Sciatic nerve (tissue), 2 donors: ENCODE results near the gene RHBDL2. TPM values are rescaled to one million over a fixed set of nuclear protein-coding genes. Genes with fewer than 3 reads are reported as not detected.
"Not testable (repeated sequence)": the region's sequence is repeated elsewhere in the genome, so short reads cannot be mapped to it uniquely, and the experiment has no call there.

ENCODE experiments used
- ATAC-seq: fragments of 200-7000 bp; cut with Tn5 transposase; one replicate; pipeline ENCODE4 v1.9.1; 2020; ENCODE audit warnings: mild to moderate bottlenecking, moderate library complexity
- DNase-seq: peaks from one replicate; pipeline ENCODE4 v3.0.0-alpha.2; 2020; ENCODE audit warnings: low spot score
- intact Hi-C: fragments of 100-400 bp; cut with DNase I; formaldehyde crosslinking; loops from one replicate; pipeline ENCODE4 v1.14.2; 2022
- total RNA-seq: library from RNA; stranded (reverse); fragmentation: NEBNext Ultra II Directional; extraction: Animal tissue kit (Norgen Biotek cat#: 25700); gene quantifications from one replicate; pipeline ENCODE4 v1.2.1, GENCODE V29; 2021
- donor health status: DM: no; HTN: no; CAD: no.
- donor health status: DM: no; HTN: no; CAD: no.

The RHBDL2 gene, protein sequence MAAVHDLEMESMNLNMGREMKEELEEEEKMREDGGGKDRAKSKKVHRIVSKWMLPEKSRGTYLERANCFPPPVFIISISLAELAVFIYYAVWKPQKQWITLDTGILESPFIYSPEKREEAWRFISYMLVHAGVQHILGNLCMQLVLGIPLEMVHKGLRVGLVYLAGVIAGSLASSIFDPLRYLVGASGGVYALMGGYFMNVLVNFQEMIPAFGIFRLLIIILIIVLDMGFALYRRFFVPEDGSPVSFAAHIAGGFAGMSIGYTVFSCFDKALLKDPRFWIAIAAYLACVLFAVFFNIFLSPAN
- total RNA-seq = 0.22 TPM

DNA sequence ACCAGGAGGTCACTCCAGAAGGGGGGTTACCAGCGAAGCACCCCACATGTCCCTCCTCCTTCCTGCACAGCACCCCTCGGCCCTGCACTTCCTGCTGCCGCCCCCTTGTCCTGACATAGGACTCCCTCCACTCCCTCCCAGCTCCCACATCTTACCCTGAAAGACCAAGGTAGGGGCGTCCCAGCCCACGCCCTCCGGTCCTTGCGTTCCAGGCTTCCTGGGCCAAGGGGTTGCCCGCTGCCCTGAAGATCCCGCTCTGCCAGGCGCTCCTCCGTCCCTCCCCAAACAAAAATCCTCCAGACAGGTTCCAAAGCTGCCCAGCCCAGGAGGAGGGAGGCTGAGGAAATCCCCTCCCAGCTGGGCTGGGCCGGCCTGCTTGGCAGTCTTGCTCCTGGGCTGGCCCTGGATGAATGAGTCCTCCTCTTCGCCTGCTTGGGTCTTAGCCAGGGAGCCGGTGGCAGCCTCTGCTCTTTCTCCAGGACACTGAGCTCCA is at the start of gene RHBDL2:
Gene RHBDL2, minus strand, starts transcription at position 304 of the 493 bp plus-strand sequence. CDS start 22,618 bp downstream, outside the sequence.
- intact Hi-C loops = loop anchor here (1.0 kb wide), 1 partner anchor 33 kb away; no protein-coding TSS in a partner anchor
- peak; percentile 91 for ATAC-seq
- peak; percentile 63 for DNase-seq

DNA sequence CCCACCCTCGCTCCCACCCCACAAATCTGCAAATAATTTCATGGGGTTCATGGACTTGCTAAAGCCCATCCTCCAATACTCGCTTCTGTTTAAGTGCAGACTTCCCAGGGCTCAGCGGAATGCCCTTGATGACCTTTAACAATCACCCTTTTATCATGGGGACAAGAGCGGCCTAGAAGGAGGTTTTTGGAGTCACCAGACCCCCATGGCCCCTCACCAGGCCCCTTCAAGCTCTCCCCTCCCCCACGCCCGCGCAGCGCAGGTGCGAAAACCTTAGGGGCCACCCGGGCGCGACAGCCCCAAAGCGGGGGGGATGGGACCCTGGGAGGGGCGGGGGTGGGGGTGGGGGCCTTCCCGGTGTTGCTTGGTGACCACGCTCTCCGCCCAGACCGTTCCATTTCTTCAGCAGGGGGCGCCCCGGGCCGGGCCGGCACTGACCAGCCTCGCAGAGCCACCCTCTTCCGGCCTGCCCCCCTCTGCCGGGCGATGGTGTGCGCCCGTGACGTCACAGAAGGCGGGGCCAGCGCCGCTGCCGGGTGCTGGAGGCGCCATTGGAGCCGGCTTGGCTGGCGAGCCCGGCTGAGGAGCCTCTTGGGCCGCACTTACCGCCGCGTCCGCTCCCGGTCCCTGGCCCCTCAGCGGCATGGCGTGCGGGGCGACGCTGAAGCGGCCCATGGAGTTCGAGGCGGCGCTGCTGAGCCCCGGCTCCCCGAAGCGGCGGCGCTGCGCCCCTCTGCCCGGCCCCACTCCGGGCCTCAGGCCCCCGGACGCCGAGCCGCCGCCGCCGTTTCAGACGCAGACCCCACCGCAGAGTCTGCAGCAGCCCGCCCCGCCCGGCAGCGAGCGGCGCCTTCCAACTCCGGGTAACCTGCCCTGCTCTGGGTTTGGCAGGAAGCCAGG is 49.4 kb upstream of the RHBDL2 start, which contains the start of gene AKIRIN1:
Gene AKIRIN1, plus strand, starts transcription at position 539 of the 900 bp plus-strand sequence. Its CDS starts 105 bp downstream, at position 644.
- intact Hi-C loops = no loop called here

DNA sequence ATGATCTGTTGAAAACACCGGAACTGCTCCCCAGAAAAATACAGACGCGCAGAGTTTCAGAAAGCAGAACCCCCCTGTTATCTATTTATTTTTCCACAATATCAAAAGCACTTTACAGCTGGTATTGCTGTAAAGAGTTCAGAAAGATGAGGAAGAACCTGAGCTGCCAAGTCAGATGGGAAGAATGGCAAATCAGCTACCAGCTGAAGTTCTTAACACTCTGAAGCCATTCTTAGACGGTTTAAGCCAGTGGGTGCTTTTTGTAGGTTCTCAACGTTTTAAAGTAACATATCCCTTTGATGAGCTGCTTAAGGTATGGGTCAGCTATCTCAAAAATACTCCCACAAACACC is 48.7 kb upstream of the RHBDL2 start:
- ATAC-seq = peak; percentile 28
- intact Hi-C loops = no loop called here

More for the DNA sequence above, 49.4 kb upstream of the RHBDL2 start, which contains the start of gene AKIRIN1:
- DNase-seq (peak; percentile 99), ATAC-seq (peak; percentile 99)

DNA sequence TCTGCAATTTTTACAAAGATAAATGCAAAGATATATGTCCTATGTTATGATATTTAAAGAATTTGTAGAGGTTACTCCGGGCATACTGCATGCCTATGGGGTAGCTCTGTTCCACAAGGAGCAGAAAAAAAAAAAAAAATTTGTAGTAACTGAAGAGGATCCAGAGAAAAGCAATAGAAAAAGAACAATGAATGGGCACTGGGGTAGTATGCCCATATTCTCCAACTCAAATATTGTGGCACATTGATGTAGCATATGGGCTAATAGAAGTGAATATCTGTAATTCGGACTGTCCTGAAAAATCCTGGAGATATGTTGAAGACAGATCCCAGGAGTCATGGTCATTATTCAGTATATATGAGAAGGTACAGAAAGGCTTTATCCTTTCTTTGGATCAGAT is 48.3 kb upstream of the RHBDL2 start:
- intact Hi-C loops = no loop called here
- ATAC-seq = no peak

More for the DNA sequence above, 48.7 kb upstream of the RHBDL2 start:
- no peak for DNase-seq

DNA sequence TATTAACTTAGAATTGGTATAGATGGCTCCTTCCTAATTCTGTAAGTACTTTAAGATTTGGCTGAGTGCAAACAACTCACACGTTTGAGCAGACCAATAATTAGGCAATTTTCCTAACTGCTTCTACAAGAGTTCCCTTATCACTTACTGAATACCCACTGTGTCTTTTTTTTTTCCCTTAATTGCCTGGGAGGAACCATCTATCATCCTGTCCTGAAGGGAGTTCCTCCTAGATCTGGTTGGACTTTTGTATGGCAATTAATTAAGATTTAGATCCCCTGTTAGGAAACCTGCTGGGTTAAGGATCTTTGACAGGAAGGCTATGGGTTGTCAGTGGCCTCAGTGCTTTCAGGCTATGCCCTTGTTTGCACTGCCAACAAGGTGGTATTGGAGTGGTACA is 37.8 kb upstream of the RHBDL2 start:
- DNase-seq, intact Hi-C loops, ATAC-seq: not testable (repeated sequence)

More for the DNA sequence above, 48.3 kb upstream of the RHBDL2 start:
- no peak for DNase-seq

DNA sequence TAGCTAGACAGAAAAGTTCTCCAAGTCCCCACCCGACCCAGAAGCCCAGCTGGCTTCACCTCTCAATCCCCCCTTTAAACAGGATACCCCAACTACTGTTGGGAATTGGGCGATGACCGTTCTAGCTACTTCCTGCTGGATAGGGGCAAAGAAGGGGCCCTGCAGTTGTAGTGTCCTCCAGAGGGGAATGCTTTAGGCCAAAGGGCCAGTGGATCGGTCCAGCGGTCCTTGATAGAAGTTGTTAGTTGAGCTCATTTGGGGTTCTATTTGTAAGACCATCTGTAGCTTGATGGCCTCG is 36.6 kb upstream of the RHBDL2 start:
- DNase-seq, intact Hi-C loops, ATAC-seq: not testable (repeated sequence)

DNA sequence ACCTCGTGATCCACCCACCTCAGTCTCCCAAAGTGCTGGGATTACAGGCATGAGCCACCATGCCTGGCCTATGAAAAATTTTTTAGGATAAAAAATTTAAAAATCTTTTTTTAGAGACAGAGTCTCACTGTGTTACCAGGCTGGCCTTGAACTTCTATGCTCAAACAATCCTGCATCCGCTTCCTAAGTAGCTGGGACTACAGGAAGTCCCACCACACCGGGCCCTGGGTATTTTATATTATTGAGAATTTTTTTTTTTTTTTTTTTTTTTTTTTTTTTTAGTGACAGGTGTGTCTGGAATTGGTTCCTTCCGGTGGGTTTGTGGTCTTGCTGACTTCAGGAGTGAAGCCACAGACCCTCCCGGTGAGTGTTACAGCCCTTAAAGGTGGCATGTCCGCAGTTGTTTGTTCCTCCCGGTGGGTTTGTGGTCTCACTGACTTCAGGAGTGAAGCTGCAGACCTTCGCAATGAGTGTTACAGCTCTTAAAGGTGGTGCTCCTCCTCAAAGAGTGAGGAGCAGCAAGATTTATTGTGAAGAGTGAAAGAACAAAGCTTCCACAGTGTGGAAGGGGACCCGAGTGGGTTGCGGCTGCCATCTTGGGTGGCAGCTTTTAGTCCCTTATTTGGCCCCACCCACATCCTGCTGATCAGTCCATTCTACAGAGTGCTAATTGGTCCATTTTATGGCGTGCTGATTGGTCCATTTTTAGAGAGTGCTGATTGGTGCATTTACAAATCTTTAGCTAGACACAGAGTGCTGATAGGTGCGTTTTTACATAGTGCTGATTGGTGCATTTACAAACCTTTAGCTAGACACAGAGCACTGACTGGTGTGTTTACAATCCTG is 36.0 kb upstream of the RHBDL2 start:
- DNase-seq, ATAC-seq, intact Hi-C loops: not testable (repeated sequence)

DNA sequence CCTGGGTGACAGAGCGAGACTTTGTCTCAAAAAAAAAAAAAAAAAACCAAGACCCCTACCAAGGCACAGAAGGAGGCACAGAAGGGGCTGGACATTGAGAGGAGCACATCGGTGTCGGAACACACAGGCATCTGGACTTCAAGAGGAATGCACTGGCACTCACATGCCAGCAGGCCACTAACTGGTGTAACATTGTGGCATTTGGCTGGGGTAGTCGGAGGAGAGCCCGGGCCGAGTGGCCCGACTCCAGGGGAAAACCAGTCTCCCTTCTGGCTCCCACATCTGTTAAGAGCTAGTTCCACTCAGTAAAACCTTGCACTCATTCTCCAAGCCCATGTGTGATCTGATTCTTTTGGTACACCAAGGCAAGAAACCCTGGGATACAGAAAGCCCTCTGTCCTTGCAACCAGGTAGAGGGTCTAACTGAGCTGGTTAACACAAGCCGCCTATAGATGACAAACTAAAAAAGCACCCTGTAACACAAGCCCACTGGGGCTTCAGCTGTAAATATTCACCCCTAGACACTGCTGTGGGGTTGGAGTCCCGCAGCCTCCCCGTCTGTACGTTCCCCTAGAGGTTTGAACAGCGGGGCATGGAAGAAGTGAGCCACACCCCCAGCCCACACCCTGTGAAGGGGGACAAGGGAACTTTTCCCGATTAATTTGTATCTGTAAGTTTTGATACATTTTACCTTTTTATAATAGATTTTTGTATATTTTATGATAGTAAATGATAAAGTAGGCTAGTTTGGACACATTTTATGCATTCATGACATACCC is 32.2 kb upstream of the RHBDL2 start:
- DNase-seq (no peak), ATAC-seq (no peak)
- intact Hi-C loops = no loop called here

DNA sequence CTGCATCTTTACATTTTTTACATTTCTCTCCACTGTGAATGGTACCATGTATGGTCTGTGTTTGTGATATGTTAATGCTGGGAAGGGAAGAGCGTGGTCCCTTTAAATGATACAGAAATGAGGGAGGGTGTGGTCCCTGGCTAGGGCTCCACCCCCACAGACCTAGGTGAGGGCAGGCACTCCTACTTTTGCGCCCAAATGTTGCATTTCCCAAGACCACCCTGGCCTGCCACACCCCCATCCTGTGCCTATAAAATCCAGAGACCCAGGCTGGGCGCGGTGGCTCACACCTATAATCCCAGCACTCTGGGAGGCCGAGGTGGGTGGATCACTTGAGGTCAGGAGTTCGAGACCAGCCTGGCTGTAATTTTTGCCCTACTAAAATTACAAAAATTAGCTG is 31.5 kb upstream of the RHBDL2 start:
- DNase-seq, ATAC-seq, intact Hi-C loops: not testable (repeated sequence)

DNA sequence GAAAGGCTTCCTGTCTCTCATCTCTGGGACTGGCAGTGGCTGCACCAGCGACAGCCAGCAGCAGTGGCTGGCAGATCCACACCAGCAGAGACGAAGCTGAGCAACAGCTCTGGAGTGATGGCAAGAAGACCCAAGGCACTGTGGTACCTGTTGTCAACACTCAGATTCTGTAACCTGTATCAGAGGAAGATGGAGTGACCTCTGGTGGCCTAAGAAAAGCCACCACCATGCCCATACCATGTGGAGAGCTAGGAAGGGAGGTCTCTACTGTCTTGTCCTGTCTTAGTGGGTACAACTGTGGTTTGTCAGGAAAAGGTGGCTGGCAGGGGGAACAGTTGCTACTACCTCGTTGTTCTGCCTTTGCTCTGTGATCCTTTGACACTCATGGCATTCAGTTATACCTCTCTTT is 22.5 kb upstream of the RHBDL2 start:
- ATAC-seq (no peak), DNase-seq (no peak)
- intact Hi-C loops = no loop called here

DNA sequence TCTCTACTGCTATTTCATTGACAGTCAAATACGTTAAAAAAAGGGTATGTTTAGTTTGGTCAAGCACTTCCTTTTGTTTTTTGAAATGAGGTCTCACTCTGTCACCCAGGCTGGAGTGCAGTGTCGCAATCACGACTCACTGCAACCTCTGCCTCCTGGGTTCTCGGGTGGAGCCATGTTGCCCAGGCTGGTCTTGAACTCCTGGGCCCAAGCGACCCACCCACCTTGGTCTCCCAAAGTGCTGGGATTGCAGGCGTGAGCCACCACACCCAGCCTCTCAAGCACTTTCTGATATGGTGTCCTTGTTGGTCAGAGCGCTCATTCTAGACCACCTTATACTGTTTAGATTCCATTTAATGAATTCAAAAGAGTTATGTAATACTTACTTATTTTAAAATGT is 20.9 kb upstream of the RHBDL2 start:
- DNase-seq (no peak), ATAC-seq (no peak)
- intact Hi-C loops = no loop called here

DNA sequence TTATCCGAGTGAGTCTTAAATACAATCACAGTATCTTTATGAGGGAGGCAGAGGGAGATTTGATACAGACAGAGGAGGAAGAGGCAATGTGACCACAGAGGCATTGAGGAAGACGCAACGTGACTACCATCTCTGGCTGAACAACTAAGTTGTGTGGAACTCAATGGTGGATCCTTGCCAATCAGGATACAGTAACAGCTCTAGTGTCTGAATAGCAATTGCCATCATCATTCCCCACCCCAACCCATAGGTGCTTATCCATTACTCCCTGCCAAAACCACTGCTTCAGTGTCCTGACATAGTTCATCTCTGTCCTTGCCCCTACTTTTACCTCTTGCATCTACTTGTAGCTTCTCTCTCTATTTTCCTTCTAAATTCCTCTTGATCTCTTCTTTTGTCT is 20.5 kb upstream of the RHBDL2 start:
- no peak for DNase-seq
- ATAC-seq = no peak
- intact Hi-C loops = no loop called here

DNA sequence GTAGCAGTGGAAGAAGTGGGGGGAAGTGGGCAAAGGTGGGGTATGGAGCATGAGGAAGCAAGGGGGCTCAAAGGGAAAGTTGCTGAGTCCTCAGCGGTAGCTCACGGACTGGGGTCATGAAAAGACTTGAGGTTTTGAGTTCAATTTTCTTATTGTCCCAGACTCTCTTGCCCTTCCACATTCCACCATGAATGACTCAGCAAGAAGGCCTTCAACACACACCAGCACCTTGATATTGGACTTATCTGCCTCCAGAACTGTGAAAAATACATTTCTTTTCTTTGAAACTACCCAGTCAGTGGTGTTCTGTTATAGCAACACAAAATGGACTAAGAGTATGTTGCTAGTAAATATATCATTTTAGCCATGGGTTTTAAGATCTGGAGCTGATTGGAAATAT is 17.3 kb upstream of the RHBDL2 start:
- intact Hi-C loops = no loop called here
- DNase-seq (no peak), ATAC-seq (no peak)

DNA sequence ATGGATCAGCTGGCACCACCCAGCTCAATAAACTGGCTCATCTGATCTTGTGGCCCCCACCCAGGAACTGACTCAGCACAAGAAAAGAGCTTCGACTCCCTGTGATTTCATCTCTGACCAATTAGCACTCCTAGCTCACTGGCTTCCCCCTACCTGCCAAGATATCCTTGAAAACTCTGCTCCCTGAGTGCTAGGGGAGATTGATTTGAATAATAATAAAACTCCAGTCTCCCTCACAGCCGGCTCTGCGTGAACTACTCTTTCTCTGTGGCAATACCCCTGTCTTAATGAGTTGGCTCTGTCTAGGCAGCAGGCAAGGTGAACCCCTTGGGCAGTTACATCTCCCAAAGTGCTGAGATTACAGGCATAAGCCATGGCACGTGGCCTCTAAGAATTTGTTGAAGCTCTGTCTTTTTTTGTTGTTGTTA is 11.8 kb upstream of the RHBDL2 start:
- ATAC-seq (no peak), DNase-seq (no peak)
- intact Hi-C loops = no loop called here

DNA sequence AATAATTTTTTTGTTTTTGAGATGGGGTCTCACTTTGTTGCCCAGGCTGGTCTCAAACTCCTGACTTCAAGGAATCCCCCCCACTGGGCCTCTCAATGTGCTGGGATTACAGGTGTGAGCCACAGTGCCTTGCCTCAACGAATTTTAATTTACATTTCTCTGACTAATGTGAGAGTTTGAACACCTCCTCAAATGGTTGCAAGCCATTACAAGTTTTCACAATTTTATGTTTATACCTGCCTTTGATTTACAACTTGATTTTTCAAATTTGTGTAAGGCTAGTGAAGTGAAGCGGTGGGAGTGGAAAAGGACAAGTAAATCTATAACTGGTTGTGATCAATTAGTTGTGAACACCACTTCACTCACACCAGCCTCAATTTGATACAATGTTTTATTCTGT is 8.9 kb upstream of the RHBDL2 start:
- DNase-seq (no peak), ATAC-seq (no peak)
- intact Hi-C loops = no loop called here

DNA sequence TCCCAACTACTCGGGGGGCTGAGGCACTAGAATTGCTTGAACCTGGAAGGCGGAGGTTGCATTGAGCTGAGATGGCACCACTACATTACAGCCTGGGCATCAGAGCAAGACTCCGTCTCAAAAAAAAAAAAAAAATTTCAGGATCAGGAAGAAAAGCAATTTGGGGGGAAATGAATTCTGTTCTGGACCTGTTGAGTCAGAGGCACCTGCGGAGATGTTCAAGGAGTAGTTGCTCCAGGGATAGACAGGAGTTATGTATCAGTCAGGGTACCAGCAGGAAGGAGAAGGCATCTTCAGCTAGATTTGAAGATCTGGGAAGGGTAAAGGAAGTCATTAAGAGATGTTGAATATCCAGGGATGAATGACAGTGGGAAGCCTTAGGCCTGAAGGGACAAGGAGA is 2.9 kb upstream of the RHBDL2 start:
- intact Hi-C loops = no loop called here
- DNase-seq (no peak), ATAC-seq (no peak)

DNA sequence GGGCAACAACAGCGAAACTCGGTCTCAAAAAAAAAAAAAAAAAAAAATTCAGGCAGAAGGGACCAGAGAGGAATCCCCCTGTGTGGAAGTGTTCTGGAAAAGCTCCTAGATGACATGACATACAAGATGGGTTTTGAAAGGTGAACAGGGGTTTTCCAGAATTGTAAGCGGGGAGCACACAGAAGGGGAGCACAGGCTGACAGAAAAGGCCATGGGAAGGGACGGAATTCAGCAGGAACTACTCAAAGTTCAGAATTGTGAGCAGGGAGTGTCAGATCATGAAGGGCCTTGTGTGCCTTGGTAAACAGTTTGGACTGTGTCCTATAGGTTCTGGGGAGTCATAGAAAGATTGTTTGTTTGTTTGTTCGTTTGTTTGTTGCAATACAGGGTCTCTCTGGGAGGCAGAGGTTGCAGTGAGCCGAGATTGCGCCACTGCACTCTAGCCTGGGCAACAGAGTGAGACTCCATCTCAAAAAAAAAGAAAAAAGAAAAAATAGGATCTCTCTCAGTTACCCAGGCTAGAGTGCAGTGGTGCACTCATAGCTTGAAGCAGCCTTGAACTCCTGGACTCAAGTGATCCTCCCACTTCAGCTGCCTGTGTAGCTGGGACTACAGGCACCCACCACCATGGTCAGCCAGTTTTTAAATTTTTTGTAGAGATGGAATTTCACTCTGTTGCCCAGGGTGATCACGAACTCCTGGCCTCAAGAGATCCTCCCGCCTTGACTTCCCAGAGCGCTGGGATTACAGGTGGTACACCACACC is 1.2 kb upstream of the RHBDL2 start:
- intact Hi-C loops = loop anchor here (1.0 kb wide), 1 partner anchor 35 kb away; no protein-coding TSS in a partner anchor
- DNase-seq (no peak), ATAC-seq (no peak)
